Hepatocyte (in vitro differentiated cells): ENCODE measurements around the gene ANKRD26.

Experiments
- EZH2 ChIP-seq: fragments of 200-600 bp; sonication (generic); IDR thresholded peaks from 2 replicates; pipeline ENCODE4 v1.6.1; 2016; ENCODE audit warnings: antibody characterized with exemption, mild to moderate bottlenecking, borderline replicate concordance
- TF ChIP-seq, protein P1 (sequence below): fragments of 200-600 bp; sonication (generic); IDR thresholded peaks from 2 replicates; pipeline ENCODE4 v1.5.1; 2016; ENCODE audit warnings: antibody characterized with exemption, mild to moderate bottlenecking; ENCODE audit not compliant: poor library complexity

DNA sequence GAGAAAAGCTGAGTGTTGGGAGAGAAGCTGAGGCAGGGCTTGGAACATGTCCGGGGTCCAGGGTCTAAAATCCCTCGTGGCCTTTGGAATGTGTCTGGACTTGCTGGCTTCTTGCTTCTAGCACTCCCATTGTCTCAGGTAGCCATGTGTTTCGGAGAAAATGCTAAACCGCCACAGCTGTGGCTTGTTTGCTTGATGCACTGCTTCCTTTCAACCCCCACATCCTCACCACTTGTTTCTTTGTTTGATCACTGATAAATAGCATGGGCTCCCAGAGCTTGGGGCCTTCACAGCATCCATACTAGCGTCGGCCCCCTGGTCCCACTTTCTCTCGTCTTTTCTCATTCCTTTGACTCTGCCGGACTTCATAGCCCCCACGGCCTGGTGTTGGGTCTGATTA, 102.7 kb downstream of the ANKRD26 start:
- TF ChIP-seq, protein P1, sequence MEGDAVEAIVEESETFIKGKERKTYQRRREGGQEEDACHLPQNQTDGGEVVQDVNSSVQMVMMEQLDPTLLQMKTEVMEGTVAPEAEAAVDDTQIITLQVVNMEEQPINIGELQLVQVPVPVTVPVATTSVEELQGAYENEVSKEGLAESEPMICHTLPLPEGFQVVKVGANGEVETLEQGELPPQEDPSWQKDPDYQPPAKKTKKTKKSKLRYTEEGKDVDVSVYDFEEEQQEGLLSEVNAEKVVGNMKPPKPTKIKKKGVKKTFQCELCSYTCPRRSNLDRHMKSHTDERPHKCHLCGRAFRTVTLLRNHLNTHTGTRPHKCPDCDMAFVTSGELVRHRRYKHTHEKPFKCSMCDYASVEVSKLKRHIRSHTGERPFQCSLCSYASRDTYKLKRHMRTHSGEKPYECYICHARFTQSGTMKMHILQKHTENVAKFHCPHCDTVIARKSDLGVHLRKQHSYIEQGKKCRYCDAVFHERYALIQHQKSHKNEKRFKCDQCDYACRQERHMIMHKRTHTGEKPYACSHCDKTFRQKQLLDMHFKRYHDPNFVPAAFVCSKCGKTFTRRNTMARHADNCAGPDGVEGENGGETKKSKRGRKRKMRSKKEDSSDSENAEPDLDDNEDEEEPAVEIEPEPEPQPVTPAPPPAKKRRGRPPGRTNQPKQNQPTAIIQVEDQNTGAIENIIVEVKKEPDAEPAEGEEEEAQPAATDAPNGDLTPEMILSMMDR, result no peak
- no peak for TF ChIP-seq EZH2
